ENCODE results near the gene TLL2. TPM values are rescaled to one million over a fixed set of nuclear protein-coding genes. Genes with fewer than 3 reads are reported as not detected.

The TLL2 gene
- total and polyA plus RNA-seq, 9 of the 15 experiments (the other 6 are each of a cell fraction or from before 2014, with no cell fraction given), result 0.09 TPM; not detected in 8

DNA sequence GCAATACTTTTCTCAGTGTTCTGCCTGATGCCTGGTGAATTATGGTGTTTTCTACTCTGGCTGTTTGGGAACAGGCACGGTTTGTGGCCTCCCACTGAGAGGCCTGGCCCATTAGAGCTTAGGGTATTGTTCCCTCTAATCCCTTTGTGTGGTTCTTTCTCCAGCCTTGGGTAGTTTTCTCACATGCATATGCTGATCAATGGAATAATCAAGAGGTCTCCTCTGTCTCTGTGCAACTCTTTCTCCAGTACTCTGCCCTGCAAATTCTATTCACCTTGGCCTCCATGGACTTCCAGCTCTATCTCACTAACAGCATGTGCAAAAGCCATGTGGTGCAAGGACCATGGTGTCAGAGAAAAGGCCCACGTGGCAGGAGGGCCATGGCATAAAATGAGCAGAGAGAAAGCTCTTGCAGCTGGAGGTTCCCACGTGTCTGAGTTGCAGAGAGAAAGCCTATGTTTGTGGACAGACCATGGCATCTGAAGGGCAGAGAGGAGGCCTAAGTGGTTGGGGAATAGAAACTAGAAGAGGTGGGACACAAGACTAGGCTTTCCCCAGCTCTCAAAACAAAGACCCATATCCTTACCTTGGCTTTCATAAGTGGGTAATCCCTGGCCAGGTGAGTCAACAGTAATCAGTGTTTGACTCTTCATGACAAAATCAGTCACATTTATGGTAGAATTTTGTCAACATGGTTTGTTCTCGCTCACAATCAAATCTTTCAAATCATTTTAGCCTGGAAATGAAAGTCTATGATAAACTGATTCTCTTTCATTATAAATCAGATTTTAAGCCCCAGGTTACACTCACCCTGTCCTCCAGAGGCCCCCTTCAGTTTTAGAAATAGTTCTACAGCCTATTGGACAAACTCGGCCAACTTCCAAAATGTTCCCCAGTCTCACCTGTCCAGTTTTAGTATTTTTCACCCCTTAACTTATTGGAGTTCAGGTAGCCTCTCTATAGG is 172.2 kb downstream of the TLL2 start:
- Histone ChIP-seq H3K79me2 (ENCODE audit: control insufficient read depth, insufficient read depth, low read length) (no peaks in the 10 kb centered on the region), H3K4me2 (ENCODE audit: insufficient read depth, low read length) (no peak overlapping the region), H3K27me3 (ENCODE audit: control insufficient read depth in 2 of 2, insufficient read depth in 2 of 2, low read length in 2 of 2) (no peaks in the 10 kb centered on the region; a peak in 1 of 5 replicates), H3K9me3 (replicated peaks; ENCODE audit: control insufficient read depth, insufficient read depth, low read depth, low read length) (no peaks in the 10 kb centered on the region), H3K4me1 (replicated peaks in 1 of 2; ENCODE audit: control insufficient read depth in 2 of 2, insufficient read depth in 2 of 2, low read length in 2 of 2) (no peaks in the 10 kb centered on the region), H2AFZ (ENCODE audit: low read depth, low read length) (no peak overlapping the region), H3K4me3 (no peak overlapping the region), H3K9me1 (ENCODE audit: control insufficient read depth, insufficient read depth, low read length) (no peaks in the 10 kb centered on the region), H3K27ac (ENCODE audit: extremely low read depth, low read depth, low read length) (no peak overlapping the region), H3K36me3 (ENCODE audit: control insufficient read depth, insufficient read depth, low read length) (no peaks in the 10 kb centered on the region), H3K9ac (ENCODE audit: insufficient read depth in 1 of 2, low read depth in 2 of 2, low read length in 2 of 2) (no peak overlapping the region), H4K20me1 (replicated peaks; ENCODE audit: control insufficient read depth, insufficient read depth, low read length) (no peaks in the 10 kb centered on the region)
- no peak for DNase-seq (ENCODE audit: extremely low read depth in 1 of 4, low spot score in 3 of 4)
- WGBS (ENCODE audit: insufficient coverage, low coverage, missing lambda C conversion rate), result 0% methylated on average over 5 of the region's 5 CpGs
- POLR2A ChIA-PET, result no interaction called here
- no TSS peak for BruUV-seq (replicated peaks)
- no peak for FAIRE-seq
- no peak for ATAC-seq
- in situ Hi-C loops (cut with MboI), result loop anchor here (10.0 kb wide), 1 partner anchor 1663 kb away; no protein-coding TSS in a partner anchor
- intact Hi-C loops (cut with micrococcal nuclease), result loop anchor here (2.0 kb wide), 1 partner anchor 325 kb away; no protein-coding TSS in a partner anchor
- CTCF ChIA-PET (ENCODE audit: low intra/inter-chr PET ratio), result no interaction called here
- no peak for TF ChIP-seq CBX8 (IDR thresholded peaks at IDR 0.05; ENCODE audit: borderline replicate concordance, extremely low read depth, low read depth, low read length, poor library complexity, severe bottlenecking)
- TF ChIP-seq RBM39 (optimal IDR thresholded peaks at IDR 0.05; ENCODE audit: low read depth, low read length), result no peak
- TF ChIP-seq, protein P1, sequence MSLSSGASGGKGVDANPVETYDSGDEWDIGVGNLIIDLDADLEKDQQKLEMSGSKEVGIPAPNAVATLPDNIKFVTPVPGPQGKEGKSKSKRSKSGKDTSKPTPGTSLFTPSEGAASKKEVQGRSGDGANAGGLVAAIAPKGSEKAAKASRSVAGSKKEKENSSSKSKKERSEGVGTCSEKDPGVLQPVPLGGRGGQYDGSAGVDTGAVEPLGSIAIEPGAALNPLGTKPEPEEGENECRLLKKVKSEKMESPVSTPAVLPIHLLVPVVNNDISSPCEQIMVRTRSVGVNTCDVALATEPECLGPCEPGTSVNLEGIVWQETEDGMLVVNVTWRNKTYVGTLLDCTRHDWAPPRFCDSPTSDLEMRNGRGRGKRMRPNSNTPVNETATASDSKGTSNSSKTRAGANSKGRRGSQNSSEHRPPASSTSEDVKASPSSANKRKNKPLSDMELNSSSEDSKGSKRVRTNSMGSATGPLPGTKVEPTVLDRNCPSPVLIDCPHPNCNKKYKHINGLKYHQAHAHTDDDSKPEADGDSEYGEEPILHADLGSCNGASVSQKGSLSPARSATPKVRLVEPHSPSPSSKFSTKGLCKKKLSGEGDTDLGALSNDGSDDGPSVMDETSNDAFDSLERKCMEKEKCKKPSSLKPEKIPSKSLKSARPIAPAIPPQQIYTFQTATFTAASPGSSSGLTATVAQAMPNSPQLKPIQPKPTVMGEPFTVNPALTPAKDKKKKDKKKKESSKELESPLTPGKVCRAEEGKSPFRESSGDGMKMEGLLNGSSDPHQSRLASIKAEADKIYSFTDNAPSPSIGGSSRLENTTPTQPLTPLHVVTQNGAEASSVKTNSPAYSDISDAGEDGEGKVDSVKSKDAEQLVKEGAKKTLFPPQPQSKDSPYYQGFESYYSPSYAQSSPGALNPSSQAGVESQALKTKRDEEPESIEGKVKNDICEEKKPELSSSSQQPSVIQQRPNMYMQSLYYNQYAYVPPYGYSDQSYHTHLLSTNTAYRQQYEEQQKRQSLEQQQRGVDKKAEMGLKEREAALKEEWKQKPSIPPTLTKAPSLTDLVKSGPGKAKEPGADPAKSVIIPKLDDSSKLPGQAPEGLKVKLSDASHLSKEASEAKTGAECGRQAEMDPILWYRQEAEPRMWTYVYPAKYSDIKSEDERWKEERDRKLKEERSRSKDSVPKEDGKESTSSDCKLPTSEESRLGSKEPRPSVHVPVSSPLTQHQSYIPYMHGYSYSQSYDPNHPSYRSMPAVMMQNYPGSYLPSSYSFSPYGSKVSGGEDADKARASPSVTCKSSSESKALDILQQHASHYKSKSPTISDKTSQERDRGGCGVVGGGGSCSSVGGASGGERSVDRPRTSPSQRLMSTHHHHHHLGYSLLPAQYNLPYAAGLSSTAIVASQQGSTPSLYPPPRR (CRISPR knock-in tag; IDR thresholded peaks at IDR 0.05; ENCODE audit: borderline replicate concordance), result no peak
- TF ChIP-seq KLF16 (IDR thresholded peaks at IDR 0.05), result no peak
- TF ChIP-seq TEAD1 (CRISPR knock-in tag; IDR thresholded peaks at IDR 0.05), result no peak
- TF ChIP-seq NCOR1 (IDR thresholded peaks at IDR 0.05), result no peak
- TF ChIP-seq, protein P2, sequence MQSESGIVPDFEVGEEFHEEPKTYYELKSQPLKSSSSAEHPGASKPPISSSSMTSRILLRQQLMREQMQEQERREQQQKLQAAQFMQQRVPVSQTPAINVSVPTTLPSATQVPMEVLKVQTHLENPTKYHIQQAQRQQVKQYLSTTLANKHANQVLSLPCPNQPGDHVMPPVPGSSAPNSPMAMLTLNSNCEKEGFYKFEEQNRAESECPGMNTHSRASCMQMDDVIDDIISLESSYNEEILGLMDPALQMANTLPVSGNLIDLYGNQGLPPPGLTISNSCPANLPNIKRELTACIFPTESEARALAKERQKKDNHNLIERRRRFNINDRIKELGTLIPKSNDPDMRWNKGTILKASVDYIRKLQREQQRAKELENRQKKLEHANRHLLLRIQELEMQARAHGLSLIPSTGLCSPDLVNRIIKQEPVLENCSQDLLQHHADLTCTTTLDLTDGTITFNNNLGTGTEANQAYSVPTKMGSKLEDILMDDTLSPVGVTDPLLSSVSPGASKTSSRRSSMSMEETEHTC (IDR thresholded peaks at IDR 0.05), result no peak
- TF ChIP-seq TFAM (CRISPR knock-in tag; conservative IDR thresholded peaks at IDR 0.05), result no peak
- TF ChIP-seq LCOR (CRISPR knock-in tag; IDR thresholded peaks at IDR 0.05), result no peak
- TF ChIP-seq MYC (IDR thresholded peaks at IDR 0.05; ENCODE audit: low read depth, low read length), result no peak
- no peak for TF ChIP-seq MYC (CRISPR knock-in tag; IDR thresholded peaks at IDR 0.05; ENCODE audit: borderline replicate concordance, low read depth)
- TF ChIP-seq, protein P3, sequence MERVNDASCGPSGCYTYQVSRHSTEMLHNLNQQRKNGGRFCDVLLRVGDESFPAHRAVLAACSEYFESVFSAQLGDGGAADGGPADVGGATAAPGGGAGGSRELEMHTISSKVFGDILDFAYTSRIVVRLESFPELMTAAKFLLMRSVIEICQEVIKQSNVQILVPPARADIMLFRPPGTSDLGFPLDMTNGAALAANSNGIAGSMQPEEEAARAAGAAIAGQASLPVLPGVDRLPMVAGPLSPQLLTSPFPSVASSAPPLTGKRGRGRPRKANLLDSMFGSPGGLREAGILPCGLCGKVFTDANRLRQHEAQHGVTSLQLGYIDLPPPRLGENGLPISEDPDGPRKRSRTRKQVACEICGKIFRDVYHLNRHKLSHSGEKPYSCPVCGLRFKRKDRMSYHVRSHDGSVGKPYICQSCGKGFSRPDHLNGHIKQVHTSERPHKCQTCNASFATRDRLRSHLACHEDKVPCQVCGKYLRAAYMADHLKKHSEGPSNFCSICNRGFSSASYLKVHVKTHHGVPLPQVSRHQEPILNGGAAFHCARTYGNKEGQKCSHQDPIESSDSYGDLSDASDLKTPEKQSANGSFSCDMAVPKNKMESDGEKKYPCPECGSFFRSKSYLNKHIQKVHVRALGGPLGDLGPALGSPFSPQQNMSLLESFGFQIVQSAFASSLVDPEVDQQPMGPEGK (CRISPR knock-in tag; IDR thresholded peaks at IDR 0.05; ENCODE audit: borderline replicate concordance), result no peak

Data from K562 (cell line).